ENCODE results near the gene HOXA10. TPM values are rescaled to one million over a fixed set of nuclear protein-coding genes. Genes with fewer than 3 reads are reported as not detected.

The HOXA10 gene
- total RNA-seq, 1 experiment from 2014 or later = 6.1 TPM

GRCh38 chr7:27203964-27204594, 30.0 kb upstream of the HOXA10 start:
- DNase-seq (ENCODE audit: low spot score) = no peak

DNA sequence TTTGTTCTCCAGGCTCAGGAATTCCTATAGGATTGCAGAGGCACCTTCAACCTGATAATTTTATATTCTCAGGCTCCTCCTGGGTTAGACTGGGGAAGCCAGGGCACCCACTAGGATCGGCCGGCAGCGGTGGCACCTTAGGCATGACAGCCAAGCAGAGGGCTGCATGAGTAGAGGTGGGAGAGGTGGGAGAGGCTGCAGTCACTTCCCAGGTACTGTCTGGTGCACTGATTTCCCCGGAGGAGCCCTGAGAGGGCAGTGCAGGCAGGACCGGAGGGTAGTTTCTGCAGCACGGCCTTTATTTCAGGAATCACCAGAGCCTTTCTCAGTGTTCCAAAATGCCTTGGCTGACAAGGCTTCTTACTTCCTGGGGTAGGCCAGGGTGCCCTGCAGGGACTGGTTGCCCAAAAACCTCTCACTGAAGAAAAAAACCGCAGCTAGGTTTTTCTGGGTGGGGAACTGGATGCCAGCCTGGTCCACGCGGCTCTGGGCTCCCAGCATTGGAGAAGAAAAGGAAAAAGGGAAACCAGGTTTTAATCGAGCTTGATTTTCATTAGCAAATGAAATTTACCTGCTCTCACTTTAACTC, 29.3 kb upstream of the HOXA10 start:
- no peak for DNase-seq (ENCODE audit: low spot score)

DNA sequence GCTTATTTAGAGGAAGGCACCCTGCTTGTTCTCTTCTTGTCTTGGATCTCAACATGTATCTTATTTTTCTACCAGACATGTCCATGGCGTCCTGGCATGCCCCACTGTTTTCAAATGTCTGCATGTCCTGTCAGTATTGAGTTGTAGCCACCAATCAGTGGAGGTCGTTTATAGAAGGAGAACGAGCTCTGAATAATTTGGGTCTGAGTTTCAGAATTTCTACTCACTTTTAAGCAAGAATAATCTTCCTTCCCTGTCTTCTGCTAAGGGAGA, 28.7 kb upstream of the HOXA10 start:
- no peak for DNase-seq (ENCODE audit: low spot score)

GRCh38 chr7:27202018-27202861, 28.1 kb upstream of the HOXA10 start:
- DNase-seq (ENCODE audit: low spot score) = no peak

DNA sequence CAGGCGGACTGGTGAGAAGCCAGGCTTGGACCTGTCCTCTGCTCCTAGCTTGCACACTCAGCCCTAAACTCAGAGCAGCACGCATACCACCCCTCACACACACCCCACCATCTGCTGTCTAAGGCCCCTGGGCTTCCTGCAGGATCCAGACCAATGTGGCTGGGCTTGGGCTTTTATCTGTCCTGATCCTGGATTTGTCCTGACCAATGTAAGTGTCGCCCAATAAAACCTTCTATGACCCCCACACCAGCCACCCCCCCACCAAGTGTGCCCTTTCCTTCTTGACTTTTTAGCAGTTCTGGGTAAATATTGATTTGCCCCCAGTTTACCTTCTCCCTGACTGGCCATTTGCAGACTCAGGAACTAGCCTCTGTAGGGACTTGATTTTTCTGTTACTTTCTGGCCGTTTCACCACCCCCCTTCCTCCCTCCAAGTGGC, 27.5 kb upstream of the HOXA10 start:
- no peak for DNase-seq (ENCODE audit: low spot score)

GRCh38 chr7:27200761-27201579, 26.9 kb upstream of the HOXA10 start:
- DNase-seq (ENCODE audit: low spot score) = peak; percentile 44

- DNase-seq (ENCODE audit: low spot score) = peak; percentile 76
Measured at GRCh38 chr7:27199849-27200760, 26.0 kb upstream of the HOXA10 start, which contains the start of gene HOXA13. TSS of gene HOXA13 (minus strand) at chr7:27200091. CDS start at chr7:27200077, 14 bp downstream.

- no peak for DNase-seq (ENCODE audit: low spot score)
Measured at GRCh38 chr7:27198871-27199801, 25.0 kb upstream of the HOXA10 start.

DNA sequence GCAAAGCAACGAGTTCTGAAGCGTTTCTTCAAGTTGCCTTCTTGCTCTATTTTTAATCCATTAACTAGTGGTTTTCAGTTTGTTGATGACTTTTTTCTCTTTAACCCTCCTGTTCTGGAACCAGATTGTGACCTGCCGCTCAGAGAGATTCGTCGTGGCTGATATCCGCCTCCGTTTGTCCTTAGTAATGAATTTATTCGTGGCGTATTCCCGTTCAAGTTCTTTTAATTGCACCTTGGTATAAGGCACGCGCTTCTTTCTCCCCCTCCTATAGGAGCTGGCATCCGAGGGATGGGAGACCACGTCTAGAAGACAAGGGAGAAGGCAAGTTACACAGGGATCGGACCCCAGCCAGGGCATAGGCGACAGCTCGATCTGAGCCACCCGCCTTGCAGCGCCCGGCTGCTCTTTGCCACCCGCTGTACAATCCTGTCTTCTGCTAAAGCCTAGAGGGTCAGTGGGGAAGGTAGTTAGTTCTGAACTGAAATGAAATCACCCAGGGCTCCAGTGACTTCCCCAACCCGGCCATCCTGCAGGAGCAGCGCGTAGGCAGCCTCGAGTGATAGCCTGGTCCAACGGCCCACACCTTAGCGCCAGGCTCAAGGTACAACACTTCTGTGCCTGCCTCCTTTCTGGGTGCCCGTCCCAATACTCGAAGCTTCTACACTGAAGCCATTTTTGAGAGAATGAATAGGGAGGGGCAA, 24.2 kb upstream of the HOXA10 start:
- no peak for DNase-seq (ENCODE audit: low spot score)

GRCh38 chr7:27197137-27198042, 23.3 kb upstream of the HOXA10 start:
- no peak for DNase-seq (ENCODE audit: low spot score)

- peak; percentile 84 for DNase-seq (ENCODE audit: low spot score)
Measured at GRCh38 chr7:27196287-27196767, 22.2 kb upstream of the HOXA10 start.

GRCh38 chr7:27194686-27195379, 20.7 kb upstream of the HOXA10 start:
- no peak for DNase-seq (ENCODE audit: low spot score)

DNA sequence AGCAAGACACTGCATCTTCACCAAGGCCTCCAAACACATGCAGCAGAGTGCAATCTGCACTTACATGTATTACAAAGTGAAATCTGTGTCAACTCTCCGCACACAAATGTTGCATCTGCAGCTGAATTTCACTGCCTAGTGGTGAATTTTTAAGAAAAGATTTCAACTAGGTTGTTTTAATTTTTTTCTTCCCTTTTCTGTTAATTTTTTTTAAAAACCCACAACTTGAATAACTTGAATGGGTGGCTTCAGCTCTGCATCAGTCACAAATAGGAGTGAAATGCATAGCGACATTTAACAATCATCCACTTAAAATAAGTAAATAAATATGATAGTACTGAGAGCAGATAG, 19.9 kb upstream of the HOXA10 start:
- DNase-seq (ENCODE audit: low spot score) = no peak

DNA sequence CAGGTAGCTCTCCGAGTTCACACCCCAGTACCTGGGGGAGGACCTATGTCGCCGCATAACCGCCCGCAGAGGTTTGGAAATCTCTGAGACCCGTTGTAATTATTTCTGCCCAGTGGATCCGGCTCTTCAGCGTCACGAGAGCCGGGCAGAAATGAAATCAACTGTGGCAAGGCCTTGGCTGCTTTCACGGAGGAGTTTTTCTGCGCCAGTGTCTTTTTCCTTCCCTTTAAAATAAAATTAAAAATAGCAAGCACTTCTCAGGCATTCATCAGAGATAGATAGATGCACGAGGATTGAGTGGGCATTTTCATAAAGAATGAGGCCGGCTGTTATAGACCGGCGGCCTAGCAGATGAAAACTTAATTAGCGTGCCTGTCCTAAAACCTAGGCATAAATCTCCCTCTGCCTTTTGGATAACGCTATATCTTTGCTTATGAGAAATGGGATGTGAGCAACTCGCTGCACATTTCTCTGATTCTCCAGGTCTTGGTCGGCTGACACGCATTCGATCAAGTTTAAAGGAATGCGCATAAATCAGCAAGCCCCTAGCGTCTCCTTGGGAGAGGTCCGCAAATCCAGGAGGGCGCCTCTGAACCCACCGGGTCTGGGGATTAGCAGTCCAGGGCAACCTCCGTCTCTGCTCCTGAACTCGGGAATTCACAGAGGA, 19.3 kb upstream of the HOXA10 start:
- no peak for DNase-seq (ENCODE audit: low spot score)

- no peak for DNase-seq (ENCODE audit: low spot score)
Measured at GRCh38 chr7:27192546-27193334, 18.6 kb upstream of the HOXA10 start.
